Prostate gland (tissue), 2 donors: ENCODE results near the gene ANXA2R.

Experiments used
- POLR2AphosphoS5 ChIP-seq: sonication (generic); formaldehyde crosslinking; IDR thresholded peaks from one replicate; pipeline ENCODE4 v1.6.1; 2017; ENCODE audit warnings: antibody characterized with exemption
- TF ChIP-seq, protein P1 (sequence below), 4 experiments: fragments of 200-600 bp in 2 of 4; fragments of 450-650 bp in 2 of 4; sonication (generic) in 2 of 4; IDR thresholded peaks; 1 replicate in 3 of 4; 2 replicates in 1 of 4; pipeline ENCODE4 v1.5.1; 2016 to 2019; ENCODE audit warnings: antibody characterized with exemption in 4 of 4, mild to moderate bottlenecking in 2 of 4, moderate library complexity in 2 of 4

DNA sequence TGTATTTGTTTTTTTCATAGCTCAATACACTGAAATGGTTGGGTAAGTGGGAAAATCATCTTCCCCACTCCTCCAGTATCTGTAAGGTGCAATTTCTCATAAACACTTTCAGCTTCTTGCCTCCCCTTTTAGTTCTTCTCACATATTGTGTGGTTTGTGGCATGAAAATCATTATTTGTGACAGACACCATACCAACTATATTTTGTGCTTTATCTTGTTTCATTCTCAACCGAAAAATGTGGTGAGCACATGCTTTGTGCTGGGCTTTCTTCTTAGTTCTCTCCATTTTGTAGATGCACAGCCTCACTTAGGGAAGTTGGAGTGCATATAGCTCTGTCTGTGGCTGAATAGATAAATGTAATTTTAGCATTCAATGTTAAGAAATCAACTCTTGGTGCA lies 6.4 kb upstream of the ANXA2R start:
- TF ChIP-seq, protein P1, sequence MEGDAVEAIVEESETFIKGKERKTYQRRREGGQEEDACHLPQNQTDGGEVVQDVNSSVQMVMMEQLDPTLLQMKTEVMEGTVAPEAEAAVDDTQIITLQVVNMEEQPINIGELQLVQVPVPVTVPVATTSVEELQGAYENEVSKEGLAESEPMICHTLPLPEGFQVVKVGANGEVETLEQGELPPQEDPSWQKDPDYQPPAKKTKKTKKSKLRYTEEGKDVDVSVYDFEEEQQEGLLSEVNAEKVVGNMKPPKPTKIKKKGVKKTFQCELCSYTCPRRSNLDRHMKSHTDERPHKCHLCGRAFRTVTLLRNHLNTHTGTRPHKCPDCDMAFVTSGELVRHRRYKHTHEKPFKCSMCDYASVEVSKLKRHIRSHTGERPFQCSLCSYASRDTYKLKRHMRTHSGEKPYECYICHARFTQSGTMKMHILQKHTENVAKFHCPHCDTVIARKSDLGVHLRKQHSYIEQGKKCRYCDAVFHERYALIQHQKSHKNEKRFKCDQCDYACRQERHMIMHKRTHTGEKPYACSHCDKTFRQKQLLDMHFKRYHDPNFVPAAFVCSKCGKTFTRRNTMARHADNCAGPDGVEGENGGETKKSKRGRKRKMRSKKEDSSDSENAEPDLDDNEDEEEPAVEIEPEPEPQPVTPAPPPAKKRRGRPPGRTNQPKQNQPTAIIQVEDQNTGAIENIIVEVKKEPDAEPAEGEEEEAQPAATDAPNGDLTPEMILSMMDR (IDR thresholded peaks at IDR 0.05) = no peak
- TF ChIP-seq POLR2AphosphoS5 = no peak
